ENCODE measurements around the gene SEC14L5.
A peak's percentile ranks its signal among the peaks of the same experiment; 100 is the strongest.

The SEC14L5 gene

DNA sequence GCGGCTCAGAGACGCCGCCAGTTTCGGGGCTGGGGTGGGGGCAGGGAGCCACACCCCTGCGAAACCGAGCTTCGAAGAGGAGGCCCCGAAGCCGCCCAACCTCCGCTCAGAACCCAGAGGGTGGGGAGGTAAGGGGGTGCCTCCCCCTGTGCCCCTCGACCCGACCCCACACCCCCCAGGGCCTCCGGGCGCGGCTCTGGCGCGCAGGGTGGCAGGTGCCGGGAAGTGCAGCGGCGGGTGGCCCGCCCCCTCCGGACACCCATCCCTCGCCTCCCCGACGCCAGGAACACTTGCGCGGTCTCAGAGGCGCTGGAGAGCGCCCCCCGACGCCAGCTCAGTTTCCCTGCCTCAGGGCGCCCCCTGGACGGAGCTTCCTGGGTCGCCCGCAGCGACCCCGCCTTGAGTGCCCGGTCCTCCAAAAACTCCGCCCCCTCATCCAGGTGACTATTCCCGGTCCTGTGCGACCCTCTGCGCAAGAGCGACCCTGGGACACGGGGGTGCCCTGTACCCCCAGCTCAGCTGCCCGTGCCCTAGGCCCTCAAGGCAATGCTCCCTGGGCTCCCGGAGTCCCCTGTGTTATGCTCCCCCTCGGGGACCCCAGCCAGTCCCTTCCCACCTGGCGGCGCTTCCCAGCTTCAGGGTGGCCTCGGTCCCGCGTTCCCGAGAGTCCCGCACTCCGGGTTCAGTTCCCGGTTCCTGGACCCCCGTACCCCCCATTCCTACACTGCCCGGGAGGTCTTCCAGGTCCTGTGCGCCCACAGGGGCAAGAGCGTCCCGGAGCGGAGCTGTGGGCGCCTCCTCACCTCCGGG, 21.7 kb upstream of the SEC14L5 start:
- Histone ChIP-seq H3K36me3 (ENCODE audit: control insufficient read depth in 4 of 4, insufficient read depth in 4 of 4, low read length in 3 of 4) (no peaks in the 10 kb centered on the region), H3K4me3 (ENCODE audit: control insufficient read depth in 1 of 7, extremely low read depth in 1 of 7, insufficient read depth in 4 of 7, low read depth in 2 of 7, low read length in 6 of 7) (peak overlapping the region; percentile 27 to 69 (median 53)), H3K9me3 (ENCODE audit: control extremely low read depth in 1 of 5, control insufficient read depth in 4 of 5, insufficient read depth in 2 of 5, low read depth in 1 of 5, low read length in 4 of 5) (no peaks in the 10 kb centered on the region), H3K4me1 (ENCODE audit: control extremely low read depth in 1 of 4, control insufficient read depth in 4 of 4, insufficient read depth in 4 of 4, low read length in 3 of 4) (peaks cover 0 to 16% (median 14%) of the 10 kb centered on the region in 4 experiments), H3K27me3 (replicated peaks in 2 of 5; ENCODE audit: control insufficient read depth in 4 of 5, insufficient read depth in 5 of 5, low read length in 4 of 5) (peaks cover 0 to 63% (median 22%) of the 10 kb centered on the region in 5 experiments), H3K27ac (ENCODE audit: insufficient read depth in 1 of 2, low read depth in 1 of 2, low read length in 2 of 2, poor library complexity in 1 of 2, severe bottlenecking in 2 of 2) (no peak overlapping the region)
- ChIA-PET POLR2A (no interaction called here), CTCF (interaction anchor here (0.9 to 1.2 kb wide), 4 partner anchors 10 to 28 kb away, joined by 3 to 4 read pairs (median 3); no protein-coding TSS in a partner anchor)
- WGBS (ENCODE audit: insufficient coverage): under 1% methylated on average over 36 of the region's 64 CpGs
- DNase-seq: peak in 2 of 3 donors; percentile 26 to 50

DNA sequence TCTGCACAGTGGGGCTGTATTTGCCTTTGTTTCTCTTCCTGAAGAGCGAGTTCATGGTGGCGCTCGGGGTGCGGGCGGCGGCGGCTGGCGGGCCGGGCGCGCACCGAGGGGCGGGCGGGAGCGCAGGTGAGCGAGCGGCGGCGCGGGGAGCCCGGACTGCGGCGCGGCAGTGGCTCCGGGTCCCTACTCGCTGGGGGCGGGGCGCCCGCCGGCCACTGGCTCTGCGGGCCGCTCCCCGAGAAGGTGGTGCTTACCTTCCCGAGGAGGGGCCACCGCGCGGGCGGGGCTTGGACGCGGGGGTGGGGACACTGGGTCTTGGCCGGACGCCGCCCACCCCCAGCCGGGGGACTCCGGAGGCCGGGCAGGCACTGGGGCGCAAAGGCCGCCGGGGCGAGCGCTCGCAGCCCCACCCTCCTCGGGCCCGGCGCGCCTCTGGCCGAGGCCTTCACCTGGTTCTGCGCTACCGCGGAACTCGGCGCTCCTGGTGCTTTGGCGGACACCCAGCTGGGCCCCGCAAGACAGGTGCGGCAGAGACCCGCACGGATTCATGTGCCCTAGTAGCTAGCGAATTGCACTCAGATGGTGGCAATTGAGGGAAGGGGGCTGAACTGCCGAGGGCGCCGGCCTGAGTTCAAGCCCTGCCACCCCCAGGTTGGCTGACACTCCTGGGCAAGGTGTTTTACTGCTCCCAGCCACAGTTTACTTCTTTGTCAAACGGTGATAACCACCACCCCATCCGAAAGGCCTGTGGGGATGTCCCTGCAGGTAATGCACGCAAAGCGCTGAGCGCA, 20.9 kb upstream of the SEC14L5 start, which contains the start of gene PPL:
PPL (minus strand) TSS at position 158 of the 791 bp plus-strand sequence; CDS start at position 55, 103 bp downstream.
- Histone ChIP-seq H3K4me1 (ENCODE audit: control extremely low read depth in 1 of 4, control insufficient read depth in 4 of 4, insufficient read depth in 4 of 4, low read length in 3 of 4) (peaks cover 0 to 16% (median 14%) of the 10 kb centered on the region in 4 experiments), H3K36me3 (ENCODE audit: control insufficient read depth in 4 of 4, insufficient read depth in 4 of 4, low read length in 3 of 4) (no peaks in the 10 kb centered on the region), H3K27me3 (replicated peaks in 2 of 5; ENCODE audit: control insufficient read depth in 4 of 5, insufficient read depth in 5 of 5, low read length in 4 of 5) (peaks cover 0 to 63% (median 22%) of the 10 kb centered on the region in 5 experiments), H3K4me3 (ENCODE audit: control insufficient read depth in 1 of 7, extremely low read depth in 1 of 7, insufficient read depth in 4 of 7, low read depth in 2 of 7, low read length in 6 of 7) (peak within 1 kb of the TSS; percentile 27 to 69 (median 53)), H3K9me3 (ENCODE audit: control extremely low read depth in 1 of 5, control insufficient read depth in 4 of 5, insufficient read depth in 2 of 5, low read depth in 1 of 5, low read length in 4 of 5) (no peaks in the 10 kb centered on the region), H3K27ac (ENCODE audit: insufficient read depth in 1 of 2, low read depth in 1 of 2, low read length in 2 of 2, poor library complexity in 1 of 2, severe bottlenecking in 2 of 2) (no peak within 1 kb of the TSS)
- WGBS (ENCODE audit: insufficient coverage): 10% methylated on average over 72 of the region's 76 CpGs
- CTCF ChIA-PET: interaction anchor here (1.1 kb wide), 1 partner anchor 19 kb away, joined by 4 read pairs; no protein-coding TSS in a partner anchor
- POLR2A ChIA-PET: interaction anchor here (0.5 kb wide), 1 partner anchor 208 kb away, joined by 3 read pairs; no protein-coding TSS in a partner anchor
- DNase-seq: peak in 1 of 3 donors; percentile 8

DNA sequence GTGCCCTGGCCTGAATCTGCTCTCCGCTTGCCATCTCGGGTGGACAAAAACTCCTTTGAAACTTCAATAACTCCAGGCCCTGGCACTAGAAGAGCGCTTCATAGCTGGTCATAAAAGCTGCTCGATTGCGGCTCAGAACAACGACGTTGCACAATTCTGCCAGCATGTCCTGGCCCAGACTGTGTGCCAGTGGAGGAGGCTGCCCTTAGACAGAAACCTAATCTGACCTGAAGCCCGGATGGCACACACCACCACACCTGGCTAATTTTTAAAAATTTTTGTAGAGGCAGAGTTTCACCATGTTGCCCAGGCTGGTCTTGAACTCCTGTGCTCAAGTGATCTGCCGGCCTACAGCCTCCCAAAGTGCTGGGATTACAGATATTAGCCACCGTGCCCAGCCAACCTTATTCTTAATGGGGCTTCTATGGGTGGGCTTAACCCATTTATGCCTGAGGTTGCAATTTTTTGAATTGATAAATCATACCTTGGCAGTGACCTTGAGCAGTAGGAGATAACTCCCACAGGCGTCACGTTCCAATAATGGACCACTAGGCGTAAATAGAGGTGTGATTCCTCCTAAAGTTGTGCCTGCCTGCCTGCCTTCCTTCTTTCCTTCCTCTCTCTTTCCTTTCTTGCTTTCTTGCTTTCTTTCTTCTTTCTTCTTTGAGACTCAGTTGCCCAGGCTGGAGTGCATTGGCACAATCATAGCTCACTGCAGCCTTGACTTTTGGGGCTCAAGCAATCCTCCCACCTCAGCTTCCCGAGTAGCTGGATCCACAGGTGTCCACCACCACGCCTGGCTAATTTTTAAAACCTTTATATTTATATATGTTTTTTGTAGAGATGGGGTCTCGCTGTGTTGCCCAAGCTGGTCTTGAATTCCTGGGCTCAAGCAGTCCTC, 20.1 kb upstream of the SEC14L5 start:
- Histone ChIP-seq H3K4me1 (ENCODE audit: control extremely low read depth in 1 of 4, control insufficient read depth in 4 of 4, insufficient read depth in 4 of 4, low read length in 3 of 4) (peaks cover 0 to 16% (median 14%) of the 10 kb centered on the region in 4 experiments), H3K27me3 (replicated peaks in 2 of 5; ENCODE audit: control insufficient read depth in 4 of 5, insufficient read depth in 5 of 5, low read length in 4 of 5) (peaks cover 0 to 63% (median 22%) of the 10 kb centered on the region in 5 experiments), H3K36me3 (ENCODE audit: control insufficient read depth in 4 of 4, insufficient read depth in 4 of 4, low read length in 3 of 4) (no peaks in the 10 kb centered on the region), H3K9me3 (ENCODE audit: control extremely low read depth in 1 of 5, control insufficient read depth in 4 of 5, insufficient read depth in 2 of 5, low read depth in 1 of 5, low read length in 4 of 5) (no peaks in the 10 kb centered on the region), H3K27ac (ENCODE audit: insufficient read depth in 1 of 2, low read depth in 1 of 2, low read length in 2 of 2, poor library complexity in 1 of 2, severe bottlenecking in 2 of 2) (no peak overlapping the region), H3K4me3 (ENCODE audit: control insufficient read depth in 1 of 7, extremely low read depth in 1 of 7, insufficient read depth in 4 of 7, low read depth in 2 of 7, low read length in 6 of 7) (no peak overlapping the region)
- POLR2A ChIA-PET: no interaction called here
- no peak for DNase-seq
- CTCF ChIA-PET: no interaction called here
- 97% methylated on average over 13 of the region's 16 CpGs for WGBS (ENCODE audit: insufficient coverage)

DNA sequence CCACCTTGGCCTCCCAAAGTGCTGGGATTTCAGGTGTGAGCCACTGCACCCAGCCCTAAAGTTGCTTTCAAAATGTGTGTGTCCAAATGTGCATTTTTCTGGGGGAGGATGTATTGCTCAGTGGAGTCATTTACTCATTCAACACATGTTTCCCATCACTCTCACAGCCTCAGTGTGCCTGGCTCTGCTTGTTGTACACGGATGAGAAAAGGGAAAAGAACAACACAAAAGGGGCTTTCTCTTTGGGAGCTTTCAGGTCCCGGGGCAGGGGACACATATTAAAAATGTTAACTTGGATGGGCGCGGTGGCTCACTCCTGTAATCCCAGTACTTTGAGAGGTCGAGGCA, 19.5 kb upstream of the SEC14L5 start:
- POLR2A ChIA-PET: no interaction called here
- Histone ChIP-seq H3K27ac (ENCODE audit: insufficient read depth in 1 of 2, low read depth in 1 of 2, low read length in 2 of 2, poor library complexity in 1 of 2, severe bottlenecking in 2 of 2) (no peak overlapping the region), H3K9me3 (ENCODE audit: control extremely low read depth in 1 of 5, control insufficient read depth in 4 of 5, insufficient read depth in 2 of 5, low read depth in 1 of 5, low read length in 4 of 5) (no peaks in the 10 kb centered on the region), H3K27me3 (replicated peaks in 2 of 5; ENCODE audit: control insufficient read depth in 4 of 5, insufficient read depth in 5 of 5, low read length in 4 of 5) (peaks cover 0 to 61% (median 22%) of the 10 kb centered on the region in 5 experiments), H3K36me3 (ENCODE audit: control insufficient read depth in 4 of 4, insufficient read depth in 4 of 4, low read length in 3 of 4) (no peaks in the 10 kb centered on the region), H3K4me3 (ENCODE audit: control insufficient read depth in 1 of 7, extremely low read depth in 1 of 7, insufficient read depth in 4 of 7, low read depth in 2 of 7, low read length in 6 of 7) (no peak overlapping the region), H3K4me1 (ENCODE audit: control extremely low read depth in 1 of 4, control insufficient read depth in 4 of 4, insufficient read depth in 4 of 4, low read length in 3 of 4) (peaks cover 0 to 21% (median 17%) of the 10 kb centered on the region in 4 experiments)
- CTCF ChIA-PET: no interaction called here
- DNase-seq: no peak
- whole genome bisulfite sequencing (ENCODE audit: insufficient coverage): 91% methylated on average over 5 of the region's 5 CpGs

DNA sequence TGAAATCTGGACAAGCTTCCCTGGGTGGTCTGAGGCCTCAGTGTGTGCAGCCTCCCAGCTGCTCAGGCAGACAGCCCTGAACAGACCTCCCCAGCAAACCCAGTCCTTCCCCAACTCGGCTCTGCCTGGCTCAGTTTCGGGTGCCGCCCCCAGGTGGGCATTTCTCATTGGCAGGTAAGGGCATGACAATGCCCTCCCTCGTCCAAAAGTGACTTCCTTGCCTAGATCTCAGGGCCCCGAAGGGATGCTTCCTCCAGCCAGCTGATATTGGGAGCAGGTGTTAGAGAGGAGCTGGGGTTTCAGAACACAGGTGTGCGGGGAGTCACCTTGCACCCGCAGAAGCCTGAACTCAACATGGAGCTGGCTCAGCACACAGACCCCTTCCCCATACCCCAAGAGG, 17.4 kb upstream of the SEC14L5 start:
- peaks cover 0 to 42% (median 15%) of the 10 kb centered on the region in 5 experiments for H3K27me3 ChIP-seq (replicated peaks in 2 of 5; ENCODE audit: control insufficient read depth in 4 of 5, insufficient read depth in 5 of 5, low read length in 4 of 5)
- H3K4me3 ChIP-seq (ENCODE audit: control insufficient read depth in 1 of 7, extremely low read depth in 1 of 7, insufficient read depth in 4 of 7, low read depth in 2 of 7, low read length in 6 of 7): no peak overlapping the region
- no peaks in the 10 kb centered on the region for H3K36me3 ChIP-seq (ENCODE audit: control insufficient read depth in 4 of 4, insufficient read depth in 4 of 4, low read length in 3 of 4)
- peaks cover 0 to 34% (median 27%) of the 10 kb centered on the region in 4 experiments for H3K4me1 ChIP-seq (ENCODE audit: control extremely low read depth in 1 of 4, control insufficient read depth in 4 of 4, insufficient read depth in 4 of 4, low read length in 3 of 4)
- H3K9me3 ChIP-seq (ENCODE audit: control extremely low read depth in 1 of 5, control insufficient read depth in 4 of 5, insufficient read depth in 2 of 5, low read depth in 1 of 5, low read length in 4 of 5): no peaks in the 10 kb centered on the region
- CTCF ChIA-PET: no interaction called here
- POLR2A ChIA-PET: no interaction called here
- 68% methylated on average over 3 of the region's 7 CpGs for WGBS (ENCODE audit: insufficient coverage)
- DNase-seq: no peak
- no peak overlapping the region for H3K27ac ChIP-seq (ENCODE audit: insufficient read depth in 1 of 2, low read depth in 1 of 2, low read length in 2 of 2, poor library complexity in 1 of 2, severe bottlenecking in 2 of 2)

DNA sequence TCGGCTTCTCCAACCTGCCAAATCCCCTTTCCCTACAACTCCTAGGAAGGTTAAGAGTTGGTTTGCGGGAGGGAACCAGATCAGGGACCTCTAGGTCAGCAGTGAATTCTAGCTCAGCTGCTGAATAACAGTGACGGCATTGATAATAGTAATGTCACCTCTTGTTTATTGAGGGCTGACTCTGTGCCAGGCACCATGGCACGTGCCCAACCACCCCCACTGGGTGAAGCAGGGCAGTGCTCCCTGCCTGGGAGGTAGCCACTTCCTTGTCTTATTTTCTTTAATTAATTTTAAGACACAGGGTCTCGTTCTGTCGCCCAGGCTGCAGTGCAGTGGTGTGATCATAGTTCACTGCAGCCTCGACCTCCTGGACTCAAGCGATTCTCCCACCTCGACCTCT, 15.6 kb upstream of the SEC14L5 start:
- DNase-seq: no peak
- Histone ChIP-seq H3K4me3 (ENCODE audit: control insufficient read depth in 1 of 7, extremely low read depth in 1 of 7, insufficient read depth in 4 of 7, low read depth in 2 of 7, low read length in 6 of 7) (no peak overlapping the region), H3K9me3 (ENCODE audit: control extremely low read depth in 1 of 5, control insufficient read depth in 4 of 5, insufficient read depth in 2 of 5, low read depth in 1 of 5, low read length in 4 of 5) (no peaks in the 10 kb centered on the region), H3K4me1 (ENCODE audit: control extremely low read depth in 1 of 4, control insufficient read depth in 4 of 4, insufficient read depth in 4 of 4, low read length in 3 of 4) (peaks cover 0 to 19% (median 14%) of the 10 kb centered on the region in 4 experiments), H3K36me3 (ENCODE audit: control insufficient read depth in 4 of 4, insufficient read depth in 4 of 4, low read length in 3 of 4) (no peaks in the 10 kb centered on the region), H3K27me3 (replicated peaks in 2 of 5; ENCODE audit: control insufficient read depth in 4 of 5, insufficient read depth in 5 of 5, low read length in 4 of 5) (peaks cover 0 to 26% (median 7%) of the 10 kb centered on the region in 5 experiments), H3K27ac (ENCODE audit: insufficient read depth in 1 of 2, low read depth in 1 of 2, low read length in 2 of 2, poor library complexity in 1 of 2, severe bottlenecking in 2 of 2) (no peak overlapping the region)
- ChIA-PET CTCF (interaction anchor here (1.0 to 1.2 kb wide), 2 partner anchors 9 to 11 kb away, joined by 4 to 5 read pairs; no protein-coding TSS in a partner anchor), POLR2A (no interaction called here)
- 95% methylated on average over 8 of the region's 9 CpGs for WGBS (ENCODE audit: insufficient coverage)
